Cardiac fibroblast (primary cell): ENCODE results near the gene LRRC71.

Experiments used
- DNase-seq, 2 donors: peaks; one replicate each; pipeline versions ENCODE4 v3.0.0 to v3.0.0-alpha.2; 2010; ENCODE audit warnings: low read depth in 2 of 2
- H3K4me3 ChIP-seq, 2 donors: replicated peaks in 1 of 2; 1 replicate in 1 of 2; 2 replicates in 1 of 2; pipeline ENCODE4 v1.5.1; 2011; ENCODE audit warnings: low read depth in 2 of 2, low read length in 2 of 2, mild to moderate bottlenecking in 2 of 2, moderate library complexity in 1 of 2
- TF ChIP-seq, protein P1 (sequence below): IDR thresholded peaks from one replicate; pipeline ENCODE4 v1.5.1; 2011; ENCODE audit warnings: low read depth, mild to moderate bottlenecking, low read length, inconsistent platforms

Gene LRRC71

DNA sequence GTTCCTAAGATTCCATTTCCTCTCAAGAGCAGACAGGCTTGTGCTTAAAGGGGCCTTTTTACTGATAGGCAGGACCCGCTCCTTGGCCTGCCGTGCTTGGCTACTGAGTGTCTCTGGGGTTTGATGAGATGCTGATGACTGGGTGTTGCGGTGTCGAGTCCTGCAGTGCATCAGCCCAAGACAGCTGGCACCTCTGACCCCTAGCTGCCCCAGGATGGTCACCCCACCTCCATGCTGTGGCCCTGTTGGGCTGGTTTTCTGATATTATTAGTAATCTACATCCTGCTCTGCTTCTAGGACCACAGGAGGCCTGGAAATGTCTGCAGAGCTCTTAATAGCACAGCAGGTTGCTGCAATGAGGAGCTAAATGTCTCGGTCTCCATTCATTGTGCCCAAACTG is 28.7 kb downstream of the LRRC71 start:
- TF ChIP-seq, protein P1, sequence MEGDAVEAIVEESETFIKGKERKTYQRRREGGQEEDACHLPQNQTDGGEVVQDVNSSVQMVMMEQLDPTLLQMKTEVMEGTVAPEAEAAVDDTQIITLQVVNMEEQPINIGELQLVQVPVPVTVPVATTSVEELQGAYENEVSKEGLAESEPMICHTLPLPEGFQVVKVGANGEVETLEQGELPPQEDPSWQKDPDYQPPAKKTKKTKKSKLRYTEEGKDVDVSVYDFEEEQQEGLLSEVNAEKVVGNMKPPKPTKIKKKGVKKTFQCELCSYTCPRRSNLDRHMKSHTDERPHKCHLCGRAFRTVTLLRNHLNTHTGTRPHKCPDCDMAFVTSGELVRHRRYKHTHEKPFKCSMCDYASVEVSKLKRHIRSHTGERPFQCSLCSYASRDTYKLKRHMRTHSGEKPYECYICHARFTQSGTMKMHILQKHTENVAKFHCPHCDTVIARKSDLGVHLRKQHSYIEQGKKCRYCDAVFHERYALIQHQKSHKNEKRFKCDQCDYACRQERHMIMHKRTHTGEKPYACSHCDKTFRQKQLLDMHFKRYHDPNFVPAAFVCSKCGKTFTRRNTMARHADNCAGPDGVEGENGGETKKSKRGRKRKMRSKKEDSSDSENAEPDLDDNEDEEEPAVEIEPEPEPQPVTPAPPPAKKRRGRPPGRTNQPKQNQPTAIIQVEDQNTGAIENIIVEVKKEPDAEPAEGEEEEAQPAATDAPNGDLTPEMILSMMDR, result no peak
- no peak overlapping the region for H3K4me3 ChIP-seq
- no peak for DNase-seq

DNA sequence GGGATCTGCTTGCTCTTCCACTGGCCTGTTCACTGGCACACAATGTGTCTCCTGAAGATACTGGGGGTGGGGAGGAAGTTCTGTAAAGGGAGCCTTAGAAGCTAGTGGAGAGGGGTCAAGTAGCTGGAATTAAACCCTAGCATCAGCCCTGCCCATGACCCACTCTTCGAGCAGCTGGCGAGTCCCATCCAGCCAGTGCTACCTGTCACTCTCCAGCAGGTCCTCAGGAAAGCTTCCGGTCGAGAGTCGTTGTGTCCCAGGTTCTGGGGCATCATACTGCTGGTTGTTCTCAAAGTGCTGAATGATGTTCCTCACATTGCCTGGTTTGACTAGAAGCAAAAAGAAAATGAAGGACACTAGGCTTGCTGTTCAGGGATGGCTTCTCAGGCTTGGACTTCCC is 30.9 kb downstream of the LRRC71 start:
- TF ChIP-seq, protein P1, result no peak
- no peak for DNase-seq
- no peak overlapping the region for H3K4me3 ChIP-seq

- TF ChIP-seq, protein P1, result no peak
- no peak overlapping the region for H3K4me3 ChIP-seq
- DNase-seq, result no peak
These were observed 33.1 kb downstream of the LRRC71 start for GRCh38 chr1:156953571-156953970.

GRCh38 chr1:156956333-156956732 is 35.9 kb downstream of the LRRC71 start:
- DNase-seq, result no peak
- TF ChIP-seq, protein P1, result no peak
- no peak overlapping the region for H3K4me3 ChIP-seq

GRCh38 chr1:156957634-156958033 is 37.2 kb downstream of the LRRC71 start:
- TF ChIP-seq, protein P1, result no peak

DNA sequence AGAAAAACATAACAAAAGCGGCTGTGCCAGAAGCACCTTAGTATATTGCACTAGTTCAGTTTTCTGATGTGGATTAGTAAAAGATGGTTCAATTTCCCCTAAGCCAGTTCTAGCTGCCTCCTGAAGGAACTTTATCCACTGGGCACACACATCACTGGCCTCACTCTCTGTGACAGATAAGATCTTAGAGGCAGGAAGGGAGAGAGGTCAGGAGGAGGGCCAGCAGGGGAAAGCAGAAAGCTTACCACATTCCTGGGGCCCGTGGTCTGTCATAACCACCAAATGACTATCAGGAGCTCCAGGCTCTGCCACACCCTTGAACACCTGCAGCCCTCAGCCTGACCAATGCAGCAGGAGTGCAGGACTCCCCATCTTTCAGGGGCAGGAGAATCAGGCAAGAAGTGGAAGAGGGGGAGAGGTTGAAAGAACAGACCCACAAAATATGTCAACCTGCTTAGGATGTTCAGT is 37.8 kb downstream of the LRRC71 start:
- TF ChIP-seq, protein P1, result no peak
- H3K4me3 ChIP-seq, result no peak overlapping the region
- DNase-seq, result no peak

More at GRCh38 chr1:156957634-156958033, 37.2 kb downstream of the LRRC71 start:
- DNase-seq, result no peak
- H3K4me3 ChIP-seq, result no peak overlapping the region

- no peak overlapping the region for H3K4me3 ChIP-seq
- DNase-seq, result no peak
- TF ChIP-seq, protein P1, result no peak
These were observed 39.0 kb downstream of the LRRC71 start for GRCh38 chr1:156959414-156959813.
